PC-9 (cell line): ENCODE data around the gene ZSCAN21.

Source experiments
- CTCF ChIP-seq: fragments of 200-600 bp; sonication (generic); conservative IDR thresholded peaks from 2 replicates; pipeline ENCODE4 v1.6.1; 2017; ENCODE audit warnings: mixed run types, antibody characterized with exemption, mild to moderate bottlenecking, moderate library complexity
- EZH2 ChIP-seq: fragments of 200-600 bp; sonication (generic); IDR thresholded peaks from 2 replicates; pipeline ENCODE4 v1.8.0; 2017; ENCODE audit warnings: antibody characterized with exemption, low read depth

- TF ChIP-seq EZH2 (no peak), CTCF (no peak)
Observed at GRCh38 chr7:100069991-100070390, 20.4 kb downstream of the ZSCAN21 start.
